GM21717 (cell line): ENCODE measurements around the gene TTLL5.

Experiments used
- ATAC-seq: cut with Tn5 transposase; IDR thresholded peaks from one replicate; pipeline ENCODE4 v1.9.1; 2021; ENCODE audit warnings: mild to moderate bottlenecking, moderate library complexity; ENCODE audit not compliant: unreplicated experiment

TTLL5 gene

GRCh38 chr14:75794615-75795038, 133.6 kb downstream of the TTLL5 start:
- ATAC-seq, result no peak

DNA sequence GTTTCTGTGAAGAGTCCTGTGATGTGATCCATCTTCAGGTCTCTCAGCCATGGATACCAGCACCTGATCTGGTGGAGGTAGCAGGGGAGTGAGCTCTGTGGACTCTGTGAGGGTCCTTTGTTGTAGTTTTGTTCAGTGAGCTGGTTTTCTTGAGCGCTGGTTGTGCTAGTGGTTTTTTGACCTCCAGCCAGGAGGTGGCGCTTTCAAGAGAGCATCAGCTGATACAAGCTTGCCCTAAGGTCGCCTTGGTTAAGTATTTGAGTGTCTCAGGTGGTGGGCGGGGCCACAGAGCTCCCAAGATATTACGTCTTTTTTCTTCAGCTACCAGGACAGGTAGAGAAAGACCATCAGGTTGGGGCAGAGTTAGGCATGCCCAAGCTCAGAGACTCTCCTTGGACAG, 139.7 kb downstream of the TTLL5 start:
- no peak for ATAC-seq

- ATAC-seq, result no peak
These were observed 141.4 kb downstream of the TTLL5 start for GRCh38 chr14:75802486-75802885.

DNA sequence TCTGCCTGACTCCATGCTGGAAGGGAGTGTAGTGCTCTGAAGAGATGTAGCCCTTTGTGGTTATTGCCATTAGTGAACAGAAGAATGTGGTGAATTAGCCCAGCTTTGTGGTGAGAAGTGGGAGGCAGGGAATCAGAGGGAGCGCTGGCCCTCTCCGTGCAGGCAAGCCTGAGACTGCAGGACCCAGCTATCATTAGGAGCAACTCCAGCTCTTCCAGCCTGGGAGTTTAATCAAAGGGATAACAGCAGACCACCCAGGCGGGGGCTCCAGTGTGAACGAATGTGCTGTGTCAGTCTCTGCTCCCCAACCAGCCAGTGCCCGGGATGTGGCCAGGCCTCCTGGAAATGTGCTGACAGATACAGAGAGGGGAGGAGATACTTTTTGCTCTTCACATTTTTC, 142.7 kb downstream of the TTLL5 start:
- ATAC-seq, result no peak

- ATAC-seq, result no peak
These were observed 143.7 kb downstream of the TTLL5 start for GRCh38 chr14:75804570-75805275.

DNA sequence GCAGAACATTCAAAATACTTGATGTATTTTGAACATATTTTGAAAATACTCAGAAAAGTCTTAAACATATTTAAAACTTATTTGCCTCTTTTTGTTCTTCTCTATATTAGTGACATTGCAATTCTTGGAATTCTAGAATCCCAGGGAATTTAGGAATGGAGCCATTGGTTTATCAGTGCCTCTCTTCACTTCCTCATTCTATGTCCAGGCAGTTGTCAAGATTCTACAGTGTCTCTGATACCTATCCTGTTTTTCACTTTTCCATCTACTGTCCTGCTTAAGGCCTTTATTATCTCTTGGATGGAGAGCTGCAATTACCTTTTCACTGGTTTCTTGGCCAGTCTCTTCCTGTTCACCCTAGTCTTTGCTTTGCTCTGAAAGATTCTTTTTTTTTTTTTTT, 144.6 kb downstream of the TTLL5 start:
- ATAC-seq, result no peak

DNA sequence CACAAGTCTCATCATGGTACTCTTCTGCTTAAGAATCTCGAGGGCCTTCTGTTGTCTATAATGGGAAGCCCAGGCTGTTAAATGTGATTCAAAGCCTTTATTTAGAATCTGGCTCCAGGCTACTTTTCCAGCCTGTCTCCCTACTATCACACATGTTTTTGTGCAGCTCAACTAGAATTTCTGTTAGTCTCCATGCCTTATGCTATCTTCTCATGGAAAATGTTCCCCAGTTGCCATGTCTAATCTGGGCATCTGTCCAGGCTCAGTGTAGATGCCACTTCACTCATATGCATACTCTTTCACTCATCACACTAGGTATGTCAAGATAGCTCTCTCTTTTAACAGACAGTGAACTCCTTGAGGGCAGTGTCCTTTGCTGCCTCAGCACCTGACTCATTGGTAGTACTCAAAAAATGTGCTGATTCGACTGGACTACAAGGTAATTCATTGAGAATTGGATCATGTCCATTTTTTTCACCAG, 145.3 kb downstream of the TTLL5 start:
- ATAC-seq, result no peak

DNA sequence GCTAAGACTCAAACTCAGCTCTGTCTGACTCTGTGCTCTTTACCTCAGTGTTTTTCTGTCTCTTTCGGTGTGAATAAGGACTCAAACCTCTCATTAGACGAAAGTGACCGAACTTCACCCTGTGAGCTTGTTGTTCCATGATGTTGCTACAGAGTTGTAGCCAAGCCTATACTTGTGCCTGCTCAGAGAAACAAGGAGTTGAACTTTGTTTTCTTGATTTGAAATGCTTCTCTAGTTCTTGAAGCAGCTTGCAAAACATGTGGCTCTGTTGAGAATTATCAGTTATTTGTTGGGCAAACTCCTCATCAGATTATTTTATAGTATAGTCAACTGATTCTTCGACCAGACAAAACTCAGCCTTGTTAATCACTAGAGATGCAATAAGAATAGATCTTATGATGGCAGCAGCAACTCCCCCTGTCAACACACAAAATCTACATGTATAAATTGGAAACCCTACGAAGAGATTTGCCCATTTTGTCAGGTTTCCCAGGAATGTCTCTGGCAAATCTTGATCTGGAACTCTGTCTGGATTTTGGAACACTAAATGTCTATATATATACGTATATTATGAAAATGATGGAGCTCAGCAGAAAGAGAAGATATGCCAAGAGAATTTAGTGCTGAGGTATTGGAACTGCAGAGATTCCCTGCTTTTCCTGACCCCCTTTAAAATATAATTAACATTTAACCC, 146.8 kb downstream of the TTLL5 start:
- no peak for ATAC-seq

GRCh38 chr14:75811136-75811829, 150.2 kb downstream of the TTLL5 start:
- no peak for ATAC-seq

DNA sequence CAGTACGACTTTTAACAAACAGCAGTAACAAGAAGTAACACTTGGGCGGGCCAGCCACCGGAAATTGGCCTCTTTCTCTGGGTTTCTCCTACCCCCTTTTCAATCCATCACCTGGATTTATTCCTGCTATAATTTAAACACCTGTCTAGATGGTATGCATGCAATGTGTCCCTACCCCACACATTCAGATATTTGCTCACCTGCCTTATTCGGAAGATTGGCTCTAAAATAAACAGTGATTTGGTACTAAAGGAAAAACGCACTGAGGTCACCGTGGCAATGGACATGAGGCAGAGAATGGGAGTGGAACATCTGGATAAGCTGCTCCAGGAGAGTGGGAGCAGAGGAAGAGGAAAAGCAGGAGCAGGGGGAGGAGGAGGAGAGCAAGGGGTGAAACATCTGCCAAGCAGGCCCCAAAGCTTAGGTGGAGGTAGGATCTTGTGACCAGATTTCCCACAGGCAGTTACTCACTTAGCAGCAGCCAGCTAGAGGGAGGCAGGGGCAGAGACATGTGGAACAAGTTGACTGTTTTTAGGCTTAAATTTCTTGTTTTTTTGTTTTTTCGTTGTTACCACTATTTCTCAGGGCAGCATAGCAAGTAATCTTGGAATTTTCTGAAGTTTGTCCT, 150.9 kb downstream of the TTLL5 start:
- ATAC-seq, result no peak

GRCh38 chr14:75812622-75813021, 151.6 kb downstream of the TTLL5 start:
- no peak for ATAC-seq

DNA sequence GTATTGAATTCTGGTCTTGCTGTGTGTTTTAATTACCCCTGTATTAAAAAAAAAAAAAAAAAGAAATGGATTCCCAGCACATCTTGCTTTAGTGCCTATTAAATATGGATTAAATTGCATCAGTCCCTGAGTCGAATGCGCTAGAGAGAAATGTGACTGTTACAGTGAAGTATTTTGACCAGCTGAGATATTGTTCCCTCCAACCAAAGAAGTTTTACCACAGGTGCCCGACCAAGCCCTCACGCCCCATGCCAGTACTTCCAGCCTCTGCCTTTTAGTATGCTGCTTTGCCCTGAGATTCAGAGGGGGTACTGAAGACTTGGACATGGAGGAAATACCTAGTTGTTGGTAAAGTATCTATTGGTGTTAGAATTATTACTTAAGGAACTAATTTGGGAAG, 159.7 kb downstream of the TTLL5 start:
- ATAC-seq, result no peak

- no peak for ATAC-seq
These were observed 160.9 kb downstream of the TTLL5 start for GRCh38 chr14:75821831-75822521.

- no peak for ATAC-seq
These were observed 161.6 kb downstream of the TTLL5 start for GRCh38 chr14:75822522-75823141.

GRCh38 chr14:75823334-75823733, 162.3 kb downstream of the TTLL5 start:
- no peak for ATAC-seq

DNA sequence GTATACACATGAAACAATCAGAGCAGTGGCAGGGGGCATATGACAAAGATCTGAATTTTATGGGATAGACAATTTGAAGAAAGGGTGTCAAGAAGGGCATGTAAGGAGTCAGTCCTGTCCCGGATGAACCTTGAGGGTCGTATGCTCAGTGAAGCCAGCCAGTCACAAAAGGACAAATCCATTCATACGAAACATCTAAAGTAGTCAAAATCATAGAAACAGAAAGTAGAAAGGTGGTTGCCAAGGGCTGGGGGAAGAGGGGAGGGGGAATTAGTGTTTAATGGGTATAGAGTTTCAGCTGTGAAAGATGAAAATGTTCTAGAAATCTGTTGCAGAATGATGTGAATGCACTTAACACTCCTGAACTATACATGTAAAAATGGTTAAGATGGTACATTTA, 163.3 kb downstream of the TTLL5 start:
- ATAC-seq, result no peak

GRCh38 chr14:75825147-75825592, 164.1 kb downstream of the TTLL5 start:
- no peak for ATAC-seq

DNA sequence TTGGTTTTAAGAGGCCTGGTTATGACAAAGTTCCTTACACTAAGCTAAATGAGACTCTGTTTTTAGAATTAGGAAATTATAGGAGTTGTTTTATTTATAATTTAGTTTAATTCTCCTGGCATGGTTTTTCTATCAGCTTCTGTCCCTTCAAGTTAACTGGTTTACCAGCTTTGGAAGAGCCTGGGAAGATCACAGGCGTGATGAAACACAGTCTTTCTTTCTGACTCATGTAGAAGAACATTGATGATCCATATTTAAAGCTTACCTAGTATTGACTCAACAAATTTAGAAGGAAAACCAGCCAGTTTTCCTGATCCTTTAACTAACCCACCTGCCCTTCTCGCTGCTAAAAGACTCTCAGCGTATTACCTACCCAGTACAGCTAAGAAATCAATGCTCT, 165.6 kb downstream of the TTLL5 start:
- no peak for ATAC-seq

GRCh38 chr14:75827331-75827730, 166.3 kb downstream of the TTLL5 start:
- ATAC-seq, result no peak

DNA sequence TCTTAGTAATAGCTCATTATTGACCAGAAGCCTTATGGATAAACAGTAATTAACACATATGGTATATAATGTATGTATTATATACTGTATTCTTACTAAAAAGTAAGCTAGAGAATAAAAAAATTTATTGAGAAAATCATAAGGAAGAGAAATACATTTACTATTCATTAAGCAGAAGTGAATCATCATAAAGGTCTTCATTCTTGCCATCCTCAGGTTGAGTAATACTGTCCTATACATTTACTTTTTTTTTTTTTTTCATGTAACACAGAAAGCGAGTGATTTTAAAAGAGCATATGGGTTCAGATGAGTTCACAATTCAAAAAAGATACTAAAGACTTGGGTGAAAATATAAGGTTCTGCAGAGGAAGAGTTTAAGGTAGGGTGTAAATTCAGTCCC, 168.3 kb downstream of the TTLL5 start:
- no peak for ATAC-seq
